HEK293T (cell line): ENCODE data around the gene PCDH10.

ENCODE experiments used
- CTCF ChIA-PET: fragments of 350-600 bp; formaldehyde crosslinking; extraction: SDS; loops from one replicate; lab custom pipeline; 2021; ENCODE audit warnings: antibody characterized with exemption, inconsistent platforms; lab: Yijun Ruan, JAX
- POLR2A ChIA-PET: fragments of 350-600 bp; formaldehyde crosslinking; extraction: SDS; loops from one replicate; lab custom pipeline; 2020; ENCODE audit warnings: antibody characterized with exemption, inconsistent platforms; lab: Yijun Ruan, JAX
- DNase-seq: peaks from one replicate; pipeline ENCODE4 v3.0.0; 2012; ENCODE audit warnings: mixed read lengths; ENCODE audit errors: extremely low spot score
- ARNT ChIP-seq: fragments of 450-650 bp; IDR thresholded peaks from 2 replicates; pipeline ENCODE4 v1.6.1; 2017; ENCODE audit warnings: mild to moderate bottlenecking
- BHLHE40 ChIP-seq: fragments of 450-650 bp; IDR thresholded peaks from 2 replicates; pipeline ENCODE4 v1.6.1; 2016; ENCODE audit warnings: mild to moderate bottlenecking, moderate library complexity, borderline replicate concordance
- CTBP1 ChIP-seq: fragments of 450-650 bp; IDR thresholded peaks from 2 replicates; pipeline ENCODE4 v1.6.1; 2016; ENCODE audit warnings: borderline replicate concordance
- ELF4 ChIP-seq: fragments of 450-650 bp; IDR thresholded peaks from 2 replicates; pipeline ENCODE4 v1.6.1; 2017; ENCODE audit warnings: antibody characterized with exemption
- FOXA1 ChIP-seq: fragments of 450-650 bp; IDR thresholded peaks from 2 replicates; pipeline ENCODE4 v1.6.1; 2016; ENCODE audit warnings: mild to moderate bottlenecking
- FOXK2 ChIP-seq: fragments of 450-650 bp; IDR thresholded peaks from 2 replicates; pipeline ENCODE4 v1.6.1; 2016; ENCODE audit warnings: mild to moderate bottlenecking
- FOXM1 ChIP-seq: fragments of 450-650 bp; IDR thresholded peaks from 2 replicates; pipeline ENCODE4 v1.6.1; 2017; ENCODE audit warnings: mild to moderate bottlenecking, borderline replicate concordance
- HDGF ChIP-seq: fragments of 450-650 bp; IDR thresholded peaks from 2 replicates; pipeline ENCODE4 v1.6.1; 2017; ENCODE audit warnings: antibody characterized with exemption, borderline replicate concordance
- L3MBTL2 ChIP-seq: fragments of 450-650 bp; conservative IDR thresholded peaks from 2 replicates; pipeline ENCODE4 v1.6.1; 2016; ENCODE audit warnings: mild to moderate bottlenecking
- LEF1 ChIP-seq: fragments of 450-650 bp; IDR thresholded peaks from 2 replicates; pipeline ENCODE4 v1.6.1; 2017; ENCODE audit warnings: mild to moderate bottlenecking, borderline replicate concordance
- NFRKB ChIP-seq: fragments of 450-650 bp; IDR thresholded peaks from 2 replicates; pipeline ENCODE4 v1.6.1; 2016; ENCODE audit warnings: mild to moderate bottlenecking, moderate library complexity
- PKNOX1 ChIP-seq: fragments of 450-650 bp; IDR thresholded peaks from 2 replicates; pipeline ENCODE4 v1.6.1; 2016
- SP1 ChIP-seq: fragments of 450-650 bp; IDR thresholded peaks from 2 replicates; pipeline ENCODE4 v1.6.1; 2017
- SUZ12 ChIP-seq: fragments of 450-650 bp; IDR thresholded peaks from 2 replicates; pipeline ENCODE4 v1.6.1; 2016; ENCODE audit warnings: mild to moderate bottlenecking
- TARDBP ChIP-seq: fragments of 450-650 bp; IDR thresholded peaks from 2 replicates; pipeline ENCODE4 v1.6.1; 2016
- ZNF384 ChIP-seq: fragments of 450-650 bp; IDR thresholded peaks from 2 replicates; pipeline ENCODE4 v1.6.1; 2016

Gene PCDH10

DNA sequence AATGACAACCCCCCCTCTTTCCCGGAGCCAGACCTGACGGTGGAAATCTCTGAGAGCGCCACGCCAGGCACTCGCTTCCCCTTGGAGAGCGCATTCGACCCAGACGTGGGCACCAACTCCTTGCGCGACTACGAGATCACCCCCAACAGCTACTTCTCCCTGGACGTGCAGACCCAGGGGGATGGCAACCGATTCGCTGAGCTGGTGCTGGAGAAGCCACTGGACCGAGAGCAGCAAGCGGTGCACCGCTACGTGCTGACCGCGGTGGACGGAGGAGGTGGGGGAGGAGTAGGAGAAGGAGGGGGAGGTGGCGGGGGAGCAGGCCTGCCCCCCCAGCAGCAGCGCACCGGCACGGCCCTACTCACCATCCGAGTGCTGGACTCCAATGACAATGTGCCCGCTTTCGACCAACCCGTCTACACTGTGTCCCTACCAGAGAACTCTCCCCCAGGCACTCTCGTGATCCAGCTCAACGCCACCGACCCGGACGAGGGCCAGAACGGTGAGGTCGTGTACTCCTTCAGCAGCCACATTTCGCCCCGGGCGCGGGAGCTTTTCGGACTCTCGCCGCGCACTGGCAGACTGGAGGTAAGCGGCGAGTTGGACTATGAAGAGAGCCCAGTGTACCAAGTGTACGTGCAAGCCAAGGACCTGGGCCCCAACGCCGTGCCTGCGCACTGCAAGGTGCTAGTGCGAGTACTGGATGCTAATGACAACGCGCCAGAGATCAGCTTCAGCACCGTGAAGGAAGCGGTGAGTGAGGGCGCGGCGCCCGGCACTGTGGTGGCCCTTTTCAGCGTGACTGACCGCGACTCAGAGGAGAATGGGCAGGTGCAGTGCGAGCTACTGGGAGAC, 1.6 kb downstream of the PCDH10 start:
- TF ChIP-seq FOXM1 (no peak), L3MBTL2 (peak; percentile 14)
- POLR2A ChIA-PET: interaction anchor here (1.2 to 1.7 kb wide), 3 partner anchors 10 to 169 kb away, joined by 3 to 8 read pairs (median 4); no protein-coding TSS in a partner anchor
- CTCF ChIA-PET: no interaction called here
- no peak for DNase-seq

DNA sequence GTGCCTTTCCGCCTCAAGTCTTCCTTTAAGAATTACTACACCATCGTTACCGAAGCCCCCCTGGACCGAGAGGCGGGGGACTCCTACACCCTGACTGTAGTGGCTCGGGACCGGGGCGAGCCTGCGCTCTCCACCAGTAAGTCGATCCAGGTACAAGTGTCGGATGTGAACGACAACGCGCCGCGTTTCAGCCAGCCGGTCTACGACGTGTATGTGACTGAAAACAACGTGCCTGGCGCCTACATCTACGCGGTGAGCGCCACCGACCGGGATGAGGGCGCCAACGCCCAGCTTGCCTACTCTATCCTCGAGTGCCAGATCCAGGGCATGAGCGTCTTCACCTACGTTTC, 2.2 kb downstream of the PCDH10 start:
- DNase-seq: peak; percentile 21
- ChIA-PET POLR2A (interaction anchor here (1.0 to 1.7 kb wide), 4 partner anchors 10 to 475 kb away, joined by 3 to 8 read pairs (median 4); no protein-coding TSS in a partner anchor), CTCF (interaction anchor here (0.5 to 1.0 kb wide), 3 partner anchors 8 to 236 kb away, joined by 3 to 6 read pairs (median 4); no protein-coding TSS in a partner anchor)
- TF ChIP-seq TARDBP: no peak
- TF ChIP-seq ARNT: no peak
- no peak; the same call in 1 of the 2 replicates for TF ChIP-seq L3MBTL2
- TF ChIP-seq ZNF384: no peak
- no peak for TF ChIP-seq LEF1
- TF ChIP-seq HDGF: no peak
- TF ChIP-seq NFRKB: no peak
- no peak for TF ChIP-seq SP1
- TF ChIP-seq FOXK2: no peak
- no peak for TF ChIP-seq SUZ12

DNA sequence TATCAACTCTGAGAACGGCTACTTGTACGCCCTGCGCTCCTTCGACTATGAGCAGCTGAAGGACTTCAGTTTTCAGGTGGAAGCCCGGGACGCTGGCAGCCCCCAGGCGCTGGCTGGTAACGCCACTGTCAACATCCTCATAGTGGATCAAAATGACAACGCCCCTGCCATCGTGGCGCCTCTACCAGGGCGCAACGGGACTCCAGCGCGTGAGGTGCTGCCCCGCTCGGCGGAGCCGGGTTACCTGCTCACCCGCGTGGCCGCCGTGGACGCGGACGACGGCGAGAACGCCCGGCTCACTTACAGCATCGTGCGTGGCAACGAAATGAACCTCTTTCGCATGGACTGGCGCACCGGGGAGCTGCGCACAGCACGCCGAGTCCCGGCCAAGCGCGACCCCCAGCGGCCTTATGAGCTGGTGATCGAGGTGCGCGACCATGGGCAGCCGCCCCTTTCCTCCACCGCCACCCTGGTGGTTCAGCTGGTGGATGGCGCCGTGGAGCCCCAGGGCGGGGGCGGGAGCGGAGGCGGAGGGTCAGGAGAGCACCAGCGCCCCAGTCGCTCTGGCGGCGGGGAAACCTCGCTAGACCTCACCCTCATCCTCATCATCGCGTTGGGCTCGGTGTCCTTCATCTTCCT, 2.7 kb downstream of the PCDH10 start:
- peak; percentile 52 for DNase-seq
- POLR2A ChIA-PET: interaction anchor here (0.7 to 1.7 kb wide), 6 partner anchors 9 to 475 kb away, joined by 3 to 8 read pairs (median 3); no protein-coding TSS in a partner anchor
- TF ChIP-seq ZNF384 (no peak), PKNOX1 (no peak), ELF4 (no peak), TARDBP (0 out of 2 replicates have a peak, but pooled peaks have one; percentile 19), BHLHE40 (no peak), NFRKB (no peak), ARNT (no peak), LEF1 (no peak), L3MBTL2 (peak; percentile 78), HDGF (no peak), CTBP1 (no peak), FOXA1 (no peak), FOXK2 (no peak), FOXM1 (no peak), SUZ12 (no peak)
- CTCF ChIA-PET: interaction anchor here (0.5 to 1.5 kb wide), 8 partner anchors 8 to 235 kb away, joined by 3 to 6 read pairs (median 4); no protein-coding TSS in a partner anchor

DNA sequence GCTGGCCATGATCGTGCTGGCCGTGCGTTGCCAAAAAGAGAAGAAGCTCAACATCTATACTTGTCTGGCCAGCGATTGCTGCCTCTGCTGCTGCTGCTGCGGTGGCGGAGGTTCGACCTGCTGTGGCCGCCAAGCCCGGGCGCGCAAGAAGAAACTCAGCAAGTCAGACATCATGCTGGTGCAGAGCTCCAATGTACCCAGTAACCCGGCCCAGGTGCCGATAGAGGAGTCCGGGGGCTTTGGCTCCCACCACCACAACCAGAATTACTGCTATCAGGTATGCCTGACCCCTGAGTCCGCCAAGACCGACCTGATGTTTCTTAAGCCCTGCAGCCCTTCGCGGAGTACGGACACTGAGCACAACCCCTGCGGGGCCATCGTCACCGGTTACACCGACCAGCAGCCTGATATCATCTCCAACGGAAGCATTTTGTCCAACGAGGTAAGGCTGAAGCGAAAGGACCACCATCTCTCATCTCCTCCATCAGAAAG, 3.3 kb downstream of the PCDH10 start:
- TF ChIP-seq L3MBTL2: no peak
- TF ChIP-seq LEF1: no peak
- TF ChIP-seq BHLHE40: no peak
- TF ChIP-seq FOXA1: no peak
- TF ChIP-seq HDGF: no peak
- TF ChIP-seq FOXK2: no peak
- TF ChIP-seq SUZ12: no peak
- no peak for TF ChIP-seq ELF4
- TF ChIP-seq CTBP1: no peak
- no peak for TF ChIP-seq PKNOX1
- TF ChIP-seq TARDBP: no peak
- no peak for TF ChIP-seq SP1
- TF ChIP-seq ZNF384: no peak
- TF ChIP-seq FOXM1: no peak
- no peak for TF ChIP-seq NFRKB
- TF ChIP-seq ARNT: no peak
- CTCF ChIA-PET: interaction anchor here (0.8 to 1.5 kb wide), 7 partner anchors 9 to 148 kb away, joined by 3 to 5 read pairs (median 4); no protein-coding TSS in a partner anchor
- POLR2A ChIA-PET: interaction anchor here (0.7 to 1.7 kb wide), 5 partner anchors 9 to 474 kb away, joined by 3 to 8 read pairs (median 3); no protein-coding TSS in a partner anchor
- no peak for DNase-seq

GRCh38 chr4:133152831-133153481, 3.9 kb downstream of the PCDH10 start:
- ChIA-PET CTCF (interaction anchor here (0.6 to 1.5 kb wide), 5 partner anchors 12 to 372 kb away, joined by 3 to 5 read pairs (median 4); no protein-coding TSS in a partner anchor), POLR2A (interaction anchor here (1.2 kb wide), 1 partner anchor 168 kb away, joined by 3 read pairs; no protein-coding TSS in a partner anchor)
- DNase-seq: no peak

More at GRCh38 chr4:133152831-133153481, 3.9 kb downstream of the PCDH10 start:
- no peak for TF ChIP-seq PKNOX1
- no peak for TF ChIP-seq BHLHE40
- no peak for TF ChIP-seq SUZ12
- no peak for TF ChIP-seq L3MBTL2
- TF ChIP-seq SP1: no peak
- TF ChIP-seq LEF1: no peak
- no peak for TF ChIP-seq FOXK2
- no peak for TF ChIP-seq ARNT
- no peak for TF ChIP-seq FOXA1
- TF ChIP-seq NFRKB: no peak
- no peak for TF ChIP-seq FOXM1
- no peak for TF ChIP-seq ELF4
- TF ChIP-seq ZNF384: no peak
- no peak for TF ChIP-seq TARDBP
- no peak for TF ChIP-seq HDGF
- TF ChIP-seq CTBP1: no peak
